GM12878 (cell line): ENCODE measurements around the gene PRKAR2B. TPM values are rescaled to one million over a fixed set of nuclear protein-coding genes. Genes with fewer than 3 reads are reported as not detected.

ENCODE experiments used
- ATAC-seq: fragments of 200-7000 bp; cut with Tn5 transposase; 3 replicates; pipeline ENCODE4 v1.9.1; 2020; ENCODE audit warnings: mild to moderate bottlenecking, moderate library complexity
- BruUV-seq: library from RNA; stranded (reverse); fragments of 400-500 nt; replicated peaks from 2 replicates; lab custom pipeline; 2021; lab: Mats Ljungman, UMichigan
- CTCF ChIA-PET: fragments of 300-600 bp; sonication (Branson Sonifier 250); formaldehyde crosslinking; extraction: SDS; loops from one replicate; lab custom pipeline; 2021; ENCODE audit warnings: inconsistent platforms; lab: Yijun Ruan, JAX
- POLR2A ChIA-PET: fragments of 350-600 bp; formaldehyde crosslinking; extraction: SDS; loops from one replicate; lab custom pipeline; 2021; ENCODE audit warnings: inconsistent platforms; lab: Charles Lee
- RAD21 ChIA-PET: fragments of 300-600 bp; sonication (Branson Sonifier 250); formaldehyde crosslinking; loops from one replicate; lab custom pipeline; 2023; ENCODE audit warnings: antibody characterized with exemption; ENCODE audit not compliant: unreplicated experiment; lab: Charles Lee
- SMC1A ChIA-PET: fragments of 300-600 bp; sonication (Branson Sonifier 250); formaldehyde crosslinking; loops from one replicate; lab custom pipeline; 2023; ENCODE audit not compliant: unreplicated experiment, uncharacterized antibody; lab: Charles Lee
- DNase-seq: peaks from one replicate; pipeline ENCODE4 v3.0.0-alpha.2; 2011; ENCODE audit warnings: low read depth, low spot score
- FAIRE-seq: peaks from 3 replicates; lab custom pipeline; 2011; peaks lifted over from hg19 to GRCh38; lab: Jason Lieb, UNC
- H2AFZ ChIP-seq: 2 replicates; pipeline ENCODE4 v1.6.0; 2011; ENCODE audit warnings: low read depth, low read length, control low read depth; ENCODE audit not compliant: control insufficient read depth
- H3K27ac ChIP-seq: 2 replicates; pipeline ENCODE4 v1.5.1; 2011; ENCODE audit warnings: control low read depth; ENCODE audit not compliant: control insufficient read depth, insufficient read depth
- H3K27me3 ChIP-seq, 2 experiments: replicated peaks in 1 of 2; 2 replicates each; pipeline versions ENCODE4 v1.6.0 to v1.6.1; 2011; ENCODE audit warnings: low read length in 1 of 2; ENCODE audit not compliant: control insufficient read depth in 2 of 2, insufficient read depth in 2 of 2
- H3K36me3 ChIP-seq, 2 experiments: 2 replicates each; pipeline ENCODE4 v1.5.1; 2011; ENCODE audit warnings: low read length in 1 of 2; ENCODE audit not compliant: control insufficient read depth in 2 of 2, insufficient read depth in 2 of 2
- H3K4me1 ChIP-seq: 2 replicates; pipeline ENCODE4 v1.6.1; 2011; ENCODE audit warnings: mild to moderate bottlenecking, low read length, moderate library complexity, mixed read lengths; ENCODE audit not compliant: control insufficient read depth, insufficient read depth
- H3K4me2 ChIP-seq: 2 replicates; pipeline ENCODE4 v1.6.0; 2011; ENCODE audit warnings: control low read depth; ENCODE audit not compliant: control insufficient read depth, insufficient read depth
- H3K4me3 ChIP-seq: fragments of 200-600 bp; sonication (generic); 2 replicates; pipeline ENCODE4 v1.5.1; 2016
- H3K79me2 ChIP-seq: 2 replicates; pipeline ENCODE4 v1.6.0; 2011; ENCODE audit warnings: low read length; ENCODE audit not compliant: control insufficient read depth, insufficient read depth
- H3K9ac ChIP-seq: 2 replicates; pipeline ENCODE4 v1.8.0; 2011; ENCODE audit warnings: low read length, control low read depth, mixed read lengths; ENCODE audit not compliant: control insufficient read depth, insufficient read depth
- H3K9me3 ChIP-seq: replicated peaks from 3 replicates; pipeline ENCODE4 v1.5.1; 2011; ENCODE audit warnings: mild to moderate bottlenecking, low read length; ENCODE audit not compliant: control insufficient read depth, insufficient read depth
- H4K20me1 ChIP-seq: 2 replicates; pipeline ENCODE4 v1.6.0; 2011; ENCODE audit not compliant: control insufficient read depth, insufficient read depth
- CHD4 ChIP-seq: fragments of 200-600 bp; sonication (generic); IDR thresholded peaks from 2 replicates; pipeline ENCODE4 v1.6.1; 2016; ENCODE audit warnings: mild to moderate bottlenecking
- CUX1 ChIP-seq: IDR thresholded peaks from 2 replicates; pipeline ENCODE4 v1.6.1; 2012; ENCODE audit warnings: improper control_type of control experiment, low read depth, low read length; ENCODE audit not compliant: insufficient replicate concordance
- DPF2 ChIP-seq: fragments of 450-650 bp; IDR thresholded peaks from 2 replicates; pipeline ENCODE4 v1.6.1; 2017; ENCODE audit warnings: mild to moderate bottlenecking
- HDAC6 ChIP-seq: fragments of 200-600 bp; sonication (generic); IDR thresholded peaks from one replicate; pipeline ENCODE4 v1.8.0; 2017; ENCODE audit warnings: antibody characterized with exemption; ENCODE audit not compliant: unreplicated experiment
- HDGF ChIP-seq: fragments of 450-650 bp; IDR thresholded peaks from 2 replicates; pipeline ENCODE4 v1.6.1; 2016; ENCODE audit warnings: antibody characterized with exemption
- IKZF1 ChIP-seq: fragments of 450-650 bp; conservative IDR thresholded peaks from 2 replicates; pipeline ENCODE4 v1.6.1; 2017; ENCODE audit warnings: antibody characterized with exemption, mild to moderate bottlenecking
- MXI1 ChIP-seq: fragments of 150-350 bp; IDR thresholded peaks from 2 replicates; pipeline ENCODE4 v1.6.1; 2011; ENCODE audit warnings: low read depth, mild to moderate bottlenecking, inconsistent platforms, low read length, improper control_type of control experiment
- NFYA ChIP-seq: IDR thresholded peaks from 2 replicates; pipeline ENCODE4 v1.6.1; 2011; ENCODE audit warnings: low read depth, mild to moderate bottlenecking, low read length, improper control_type of control experiment, borderline replicate concordance
- PAX5 ChIP-seq: IDR thresholded peaks from 2 replicates; pipeline ENCODE4 v1.6.1; 2011; ENCODE audit warnings: low read depth, low read length, borderline replicate concordance
- PBX3 ChIP-seq: IDR thresholded peaks from 2 replicates; pipeline ENCODE4 v1.6.1; 2011; ENCODE audit warnings: mild to moderate bottlenecking, low read depth, low read length, moderate library complexity; ENCODE audit not compliant: insufficient replicate concordance
- POLR2A ChIP-seq: IDR thresholded peaks from 2 replicates; pipeline ENCODE4 v1.6.1; 2011; ENCODE audit warnings: low read depth, mild to moderate bottlenecking, low read length
- SKIL ChIP-seq: fragments of 450-650 bp; IDR thresholded peaks from 2 replicates; pipeline ENCODE4 v1.6.1; 2017; ENCODE audit warnings: mild to moderate bottlenecking, low read depth, inconsistent platforms; ENCODE audit not compliant: poor library complexity, severe bottlenecking
- SMAD1 ChIP-seq: fragments of 450-650 bp; IDR thresholded peaks from 2 replicates; pipeline ENCODE4 v1.6.1; 2018; ENCODE audit warnings: mild to moderate bottlenecking, low read depth; ENCODE audit not compliant: partially characterized antibody
- WGBS: methylation state at CpG from one replicate; pipeline ENCODE4 v1.1.6; 2016; ENCODE audit warnings: low lambda C conversion rate; ENCODE audit not compliant: insufficient replicate concordance, insufficient coverage; ENCODE audit errors: missing lambda C conversion rate; 5-methylcytosine and 5-hydroxymethylcytosine counted together
- in situ Hi-C: fragments of 300-500 bp; cut with MboI; formaldehyde crosslinking; loops from 9 replicates; pipeline ENCODE4 v1.14.3; 2018; ENCODE audit warnings: mixed read lengths
- intact Hi-C: fragments of 100-400 bp; cut with micrococcal nuclease; formaldehyde crosslinking; loops from one replicate; pipeline ENCODE4 v1.14.2; 2022; ENCODE audit not compliant: unreplicated experiment
- polyA plus RNA-seq, 11 experiments: library from polyadenylated mRNA; depleted of rRNA in 4 of 11; unstranded in 6 of 11; stranded (reverse) in 5 of 11; fragments of >200 nt; fragmentation: Nextera tagmentation in 4 of 11; fragmentation: Illumina TruSeq in 1 of 11; extraction: Ambion mirVana in 4 of 11; extraction: Trizol in 1 of 11; gene quantifications; 1 replicate in 1 of 11; 2 replicates in 10 of 11; pipeline versions ENCODE4 v1.2.1 to v1.2.3, GENCODE V29; 2011 to 2016; ENCODE audit warnings: inconsistent platforms in 2 of 11, missing spikeins in 2 of 11, low read depth in 1 of 11
- total RNA-seq, 4 experiments: library from RNA; depleted of rRNA in 3 of 4; stranded (reverse); fragments of >200 nt in 3 of 4; fragmentation: Illumina TruSeq in 1 of 4; extraction: Trizol in 1 of 4; gene quantifications; 2 replicates each; pipeline versions ENCODE4 v1.2.1 to v1.2.3, GENCODE V29; 2013 to 2021

PRKAR2B gene
- total and polyA plus RNA-seq, 10 of the 15 experiments (the other 5 are each of a cell fraction or from before 2014, with no cell fraction given) = 0.01 to 0.18 (median 0.04) TPM; not detected in 4

- H3K9ac ChIP-seq = peak within 1 kb of the TSS; percentile 85
- H3K4me1 ChIP-seq = peaks cover 17% of the 10 kb centered on the region
- intact Hi-C loops (no loop called here), in situ Hi-C loops (no loop called here)
- BruUV-seq = no TSS peak
- peak within 1 kb of the TSS; percentile 99 for H2AFZ ChIP-seq
- no peaks in the 10 kb centered on the region for H3K27me3 ChIP-seq
- ChIA-PET SMC1A (interaction anchor here (0.6 to 6.8 kb wide), 18 partner anchors 9 to 917 kb away, joined by 3 to 51 read pairs (median 3); no protein-coding TSS in a partner anchor), POLR2A (interaction anchor here (0.5 to 3.0 kb wide), 16 partner anchors 13 to 967 kb away, joined by 3 to 20 read pairs (median 3); partner anchors contain the start of gene CBLL1), CTCF (interaction anchor here (0.6 to 3.5 kb wide), 18 partner anchors 13 to 617 kb away, joined by 3 to 16 read pairs (median 3); no protein-coding TSS in a partner anchor), RAD21 (interaction anchor here (0.6 to 2.4 kb wide), 22 partner anchors 9 to 1475 kb away, joined by 3 to 11 read pairs (median 3); partner anchors contain the start of genes CBLL1 and NAMPT)
- peak within 1 kb of the TSS; percentile 86 for H3K4me3 ChIP-seq
- peak; percentile 100 for DNase-seq
- H3K9me3 ChIP-seq = no peaks in the 10 kb centered on the region
- peak within 1 kb of the TSS; percentile 99 for H3K4me2 ChIP-seq
- peak; percentile 98 for FAIRE-seq
- H3K79me2 ChIP-seq = peaks cover 27% of the 10 kb centered on the region
- H3K36me3 ChIP-seq = no peaks in the 10 kb centered on the region
- peak within 1 kb of the TSS; percentile 90 for H3K27ac ChIP-seq
- ATAC-seq = peak; percentile 90
- WGBS = under 1% methylated on average over 44 of the region's 44 CpGs
- no peaks in the 10 kb centered on the region for H4K20me1 ChIP-seq
- peak; percentile 98 for TF ChIP-seq SMAD1
- TF ChIP-seq IKZF1 = peak; percentile 81
- peak; percentile 90; the same call in 1 of the 2 replicates for TF ChIP-seq MXI1
- TF ChIP-seq CUX1 = no peak
- TF ChIP-seq PAX5 = peak; percentile 10; the same call in 1 of the 2 replicates
- peak; percentile 100 for TF ChIP-seq DPF2
- TF ChIP-seq NFYA = peak; percentile 64
- no peak for TF ChIP-seq CHD4
- TF ChIP-seq SKIL = peak; percentile 93
- no peak for TF ChIP-seq HDAC6
- TF ChIP-seq PBX3 = peak; percentile 100
- peak; percentile 78 for TF ChIP-seq POLR2A
- TF ChIP-seq HDGF = 0 out of 2 replicates have a peak, but pooled peaks have one; percentile 21
These were observed 124.0 kb downstream of the PRKAR2B start, which contains the start of gene HBP1 for GRCh38 chr7:107168233-107169119. Gene HBP1 (plus strand): TSS chr7:107169003. CDS start chr7:107179894, 10,891 bp downstream.
